Omental fat pad (tissue), 4 donors: Measurements from ENCODE around the gene PRIMA1. TPM values are rescaled to one million over a fixed set of nuclear protein-coding genes. Genes with fewer than 3 reads are reported as not detected.

Experiments
- ATAC-seq: fragments of 150-250 bp; one replicate; pipeline ENCODE4 v1.9.1; 2016; ENCODE audit warnings: mild to moderate bottlenecking, moderate library complexity; ENCODE audit not compliant: low FRiP score
- DNase-seq: peaks from one replicate; pipeline ENCODE4 v3.0.0-alpha.2; 2019; ENCODE audit warnings: low spot score
- total RNA-seq, 4 donors: library from RNA; depleted of rRNA; stranded (reverse); fragments of >200 nt; gene quantifications; one replicate each; pipeline ENCODE4 v1.1.0, GENCODE V29; 2016
- TF ChIP-seq, protein P1 (sequence below), 3 donors: fragments of 450-650 bp; IDR thresholded peaks; one replicate each; pipeline ENCODE4 v1.5.1; 2016 to 2017; ENCODE audit warnings: antibody characterized with exemption in 3 of 3, mild to moderate bottlenecking in 3 of 3, moderate library complexity in 2 of 3

The PRIMA1 gene
- total RNA-seq, 4 donors from 2014 or later = 1.0 to 4.6 (median 3.0) TPM

DNA sequence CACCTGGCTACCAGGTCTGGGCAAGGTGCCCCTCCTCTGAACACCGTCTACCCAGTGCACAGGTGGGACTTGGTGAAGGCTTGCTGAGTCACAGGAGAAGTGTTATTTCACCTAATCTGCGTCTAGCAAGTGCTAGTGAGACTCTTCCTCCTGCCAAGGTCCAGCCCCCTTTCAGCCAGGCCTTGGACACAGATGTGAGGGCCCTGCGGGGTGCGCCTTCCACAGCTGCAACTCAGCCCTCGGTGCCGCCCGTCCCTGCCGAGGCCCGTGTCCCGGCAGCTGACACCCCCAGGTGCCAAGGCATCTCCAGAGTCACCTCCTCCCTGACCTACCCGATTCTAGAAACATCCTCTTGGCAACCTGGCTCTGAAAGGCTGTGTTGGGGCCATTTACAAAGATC, 55.1 kb downstream of the PRIMA1 start:
- ATAC-seq (no peak), DNase-seq (no peak)
- TF ChIP-seq, protein P1, sequence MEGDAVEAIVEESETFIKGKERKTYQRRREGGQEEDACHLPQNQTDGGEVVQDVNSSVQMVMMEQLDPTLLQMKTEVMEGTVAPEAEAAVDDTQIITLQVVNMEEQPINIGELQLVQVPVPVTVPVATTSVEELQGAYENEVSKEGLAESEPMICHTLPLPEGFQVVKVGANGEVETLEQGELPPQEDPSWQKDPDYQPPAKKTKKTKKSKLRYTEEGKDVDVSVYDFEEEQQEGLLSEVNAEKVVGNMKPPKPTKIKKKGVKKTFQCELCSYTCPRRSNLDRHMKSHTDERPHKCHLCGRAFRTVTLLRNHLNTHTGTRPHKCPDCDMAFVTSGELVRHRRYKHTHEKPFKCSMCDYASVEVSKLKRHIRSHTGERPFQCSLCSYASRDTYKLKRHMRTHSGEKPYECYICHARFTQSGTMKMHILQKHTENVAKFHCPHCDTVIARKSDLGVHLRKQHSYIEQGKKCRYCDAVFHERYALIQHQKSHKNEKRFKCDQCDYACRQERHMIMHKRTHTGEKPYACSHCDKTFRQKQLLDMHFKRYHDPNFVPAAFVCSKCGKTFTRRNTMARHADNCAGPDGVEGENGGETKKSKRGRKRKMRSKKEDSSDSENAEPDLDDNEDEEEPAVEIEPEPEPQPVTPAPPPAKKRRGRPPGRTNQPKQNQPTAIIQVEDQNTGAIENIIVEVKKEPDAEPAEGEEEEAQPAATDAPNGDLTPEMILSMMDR (IDR thresholded peaks at IDR 0.05) = no peak

DNA sequence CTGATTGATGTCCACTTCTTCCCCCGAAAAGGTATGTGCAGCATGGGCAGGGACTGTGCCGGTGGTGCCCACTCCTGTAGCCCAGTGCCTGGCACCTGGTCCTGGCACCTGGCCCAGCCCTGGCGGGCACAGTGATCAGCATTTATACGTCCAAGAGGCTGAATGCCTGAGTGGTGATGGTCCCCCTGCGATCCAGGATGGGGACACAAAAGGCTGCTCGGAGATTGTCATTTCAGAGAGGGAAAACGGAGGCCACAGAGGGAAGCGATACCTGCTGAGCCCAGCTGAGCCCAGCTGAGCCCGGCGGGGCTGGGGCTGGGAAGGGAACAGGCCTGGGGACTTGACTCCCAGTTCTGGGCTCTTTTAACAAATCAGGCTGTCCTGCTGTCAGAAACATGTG, 55.8 kb downstream of the PRIMA1 start:
- DNase-seq = no peak
- TF ChIP-seq, protein P1 (IDR thresholded peaks at IDR 0.05) = no peak
- no peak for ATAC-seq

DNA sequence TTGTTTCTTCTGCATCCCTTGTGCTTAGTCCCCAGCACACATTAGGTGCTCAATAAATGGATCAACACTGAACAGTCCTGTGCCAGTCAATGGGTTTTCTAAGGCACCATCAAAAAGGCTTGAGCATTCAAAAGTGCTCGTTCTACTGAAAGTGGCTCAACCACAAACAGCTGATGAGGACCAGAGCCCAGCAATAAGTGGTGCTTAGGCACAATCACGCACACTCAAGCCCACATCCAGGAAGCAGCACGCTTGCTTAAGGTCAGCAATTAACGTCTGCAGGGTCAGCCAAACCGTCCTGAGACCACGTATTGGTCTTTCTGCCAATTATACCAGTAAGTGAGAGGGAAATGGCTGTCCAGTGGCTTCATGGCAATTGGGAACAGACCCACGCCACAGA, 56.5 kb downstream of the PRIMA1 start:
- TF ChIP-seq, protein P1 (IDR thresholded peaks at IDR 0.05) = no peak
- DNase-seq = no peak
- ATAC-seq = no peak

DNA sequence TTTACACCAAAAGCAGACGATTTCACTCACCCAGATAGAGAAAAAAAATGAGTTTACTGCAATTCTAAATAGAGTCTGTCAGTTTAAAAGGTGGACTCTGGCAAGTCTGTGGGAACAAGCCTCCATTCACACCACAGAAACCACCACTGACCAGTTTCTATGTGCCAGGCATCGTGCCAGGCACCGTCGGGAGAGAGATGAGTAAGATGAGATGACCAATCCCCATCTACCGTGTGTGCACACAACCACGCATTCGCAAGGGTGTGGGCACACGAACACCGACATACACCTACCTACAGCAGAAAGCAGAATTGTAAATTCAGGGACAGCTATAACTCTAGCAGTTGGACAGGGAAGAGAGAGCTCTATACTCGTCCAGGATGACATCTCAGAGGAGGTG, 58.3 kb downstream of the PRIMA1 start:
- TF ChIP-seq, protein P1 (IDR thresholded peaks at IDR 0.05) = no peak
- no peak for ATAC-seq
- DNase-seq = no peak

DNA sequence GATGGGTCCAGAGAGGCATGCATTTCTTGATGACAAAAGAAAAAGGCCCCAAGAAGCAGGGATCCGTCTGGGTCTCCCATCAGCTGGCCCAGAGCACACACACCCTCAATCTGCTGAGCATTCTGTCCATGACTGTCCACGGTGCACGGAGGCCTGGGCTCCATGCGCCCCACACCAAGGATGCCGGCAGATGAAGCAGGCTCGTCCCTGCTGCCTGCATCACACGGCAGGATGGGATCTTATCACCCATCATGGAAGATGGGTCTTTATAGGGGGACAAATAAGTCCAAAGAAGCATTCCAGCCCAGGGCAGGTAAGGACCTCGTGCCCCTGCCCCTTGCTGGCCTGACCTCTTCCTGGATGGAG, 59.7 kb downstream of the PRIMA1 start:
- DNase-seq = no peak
- TF ChIP-seq, protein P1 (IDR thresholded peaks at IDR 0.05) = no peak
- no peak for ATAC-seq

DNA sequence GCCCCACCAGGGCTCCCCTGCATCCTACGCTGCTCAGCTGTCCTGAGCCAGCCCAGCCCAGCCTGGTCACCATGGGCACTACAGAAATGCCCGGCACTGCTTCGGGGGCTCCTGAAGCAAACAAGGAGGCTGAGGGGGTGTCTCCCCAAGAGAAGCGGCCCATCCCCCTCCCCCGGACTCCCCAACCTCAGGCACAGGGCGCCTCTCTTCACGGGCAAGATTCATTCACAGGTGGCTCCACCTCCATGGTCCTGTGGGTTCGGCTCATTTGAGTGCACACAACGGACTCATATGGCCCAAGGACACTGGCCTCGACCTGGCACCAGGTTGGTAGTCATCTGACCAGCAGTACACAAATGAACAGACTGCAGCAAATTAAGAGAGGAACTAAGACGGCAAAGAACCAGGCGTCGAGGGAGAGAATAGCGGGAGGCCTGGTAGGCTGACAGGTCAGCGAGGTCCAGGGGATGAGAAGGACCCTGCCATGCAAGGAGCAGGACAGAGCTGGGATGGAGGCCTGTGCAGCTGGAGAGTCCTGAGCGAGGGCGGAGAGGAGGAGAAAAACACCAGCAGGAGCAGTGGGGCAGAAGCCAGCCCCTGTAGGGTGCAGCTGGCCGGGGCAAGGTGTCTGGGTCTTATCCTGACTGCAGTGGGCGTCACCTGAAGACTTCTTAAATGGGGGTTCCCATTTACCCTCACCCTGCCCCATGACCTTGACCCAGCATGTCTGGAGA, 60.2 kb downstream of the PRIMA1 start:
- no peak for DNase-seq
- no peak for ATAC-seq
- TF ChIP-seq, protein P1 (IDR thresholded peaks at IDR 0.05) = no peak

DNA sequence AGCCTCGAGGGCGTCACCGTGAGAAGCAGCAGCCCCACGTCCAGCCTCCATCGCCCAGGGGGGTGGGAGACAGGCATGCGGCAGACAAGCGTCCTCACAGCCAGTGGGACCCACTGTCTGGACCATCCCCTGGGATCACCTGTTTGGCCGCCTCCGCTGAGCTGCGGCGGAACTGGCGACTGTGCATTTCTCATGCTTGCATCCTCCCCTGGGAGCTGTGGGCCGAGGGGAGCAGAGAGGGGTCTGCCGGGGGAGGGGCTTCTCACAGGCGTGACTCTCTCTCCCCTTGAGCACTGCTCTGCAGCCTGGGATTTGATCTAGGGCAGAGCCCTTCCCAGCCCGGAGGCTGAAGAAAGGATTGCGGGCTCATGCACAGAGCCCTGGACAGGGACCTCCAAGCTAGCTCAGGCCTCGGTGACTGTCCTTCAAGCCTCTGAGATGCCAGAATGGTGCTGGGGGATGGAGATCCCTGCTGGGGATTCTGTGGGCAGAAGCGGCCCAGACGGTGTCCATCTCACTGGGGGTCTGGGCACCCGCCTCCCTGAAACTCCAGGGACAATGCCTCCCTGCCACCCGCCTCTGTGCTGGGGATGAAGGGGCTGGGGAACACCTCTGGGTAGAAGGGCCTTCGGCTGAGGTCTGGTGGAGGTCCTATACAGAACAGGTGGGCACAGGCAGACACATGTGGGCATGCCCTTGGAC, 61.1 kb downstream of the PRIMA1 start:
- no peak for DNase-seq
- TF ChIP-seq, protein P1 (IDR thresholded peaks at IDR 0.05) = no peak
- no peak for ATAC-seq
